WTC11 (cell line): ENCODE data around the gene IRX5. TPM values are rescaled to one million over a fixed set of nuclear protein-coding genes. Genes with fewer than 3 reads are reported as not detected.

ENCODE experiments used
- ATAC-seq: fragments of 200-7000 bp; cut with Tn5 transposase; 2 replicates; pipeline ENCODE4 v1.10.0; 2021; ENCODE audit warnings: mild to moderate bottlenecking, moderate library complexity
- CTCF ChIA-PET: fragments of 300-600 bp; sonication (Branson Sonifier 250); formaldehyde crosslinking; loops from one replicate; lab custom pipeline; 2021; ENCODE audit warnings: antibody characterized with exemption; lab: Charles Lee
- POLR2A ChIA-PET: fragments of 350-600 bp; sonication (Branson Sonifier 250); formaldehyde crosslinking; loops from one replicate; lab custom pipeline; 2021; ENCODE audit warnings: antibody characterized with exemption; lab: Charles Lee
- DNase-seq: peaks from one replicate; pipeline ENCODE4 v3.0.0; 2021; ENCODE audit warnings: low spot score
- H3K27ac Mint-ChIP-seq: 2 replicates; pipeline ENCODE4 v1.8.0; 2021; ENCODE audit warnings: mixed read lengths
- H3K27me3 Mint-ChIP-seq: 2 replicates; pipeline ENCODE4 v1.8.0; 2021; ENCODE audit warnings: low read depth, mild to moderate bottlenecking, moderate library complexity, mixed read lengths
- H3K36me3 Mint-ChIP-seq: 2 replicates; pipeline ENCODE4 v1.8.0; 2021; ENCODE audit warnings: mixed read lengths
- H3K4me1 Mint-ChIP-seq: 2 replicates; pipeline ENCODE4 v1.8.0; 2022; ENCODE audit warnings: mixed read lengths
- H3K4me3 Mint-ChIP-seq: 2 replicates; pipeline ENCODE4 v1.8.0; 2021; ENCODE audit warnings: mild to moderate bottlenecking, moderate library complexity, mixed read lengths
- H3K9me3 Mint-ChIP-seq: 2 replicates; pipeline ENCODE4 v1.8.0; 2021; ENCODE audit warnings: mixed read lengths
- ATF1 ChIP-seq: sonication (generic); formaldehyde crosslinking; IDR thresholded peaks from 2 replicates; pipeline ENCODE4 v1.8.1; 2023; ENCODE audit warnings: mild to moderate bottlenecking, moderate library complexity, missing genetic modification reagents
- ATF2 ChIP-seq: sonication (generic); formaldehyde crosslinking; IDR thresholded peaks from 2 replicates; pipeline ENCODE4 v1.8.1; 2022; ENCODE audit warnings: low read depth, missing genetic modification reagents, borderline replicate concordance
- ATF6 ChIP-seq: sonication (generic); formaldehyde crosslinking; IDR thresholded peaks from 2 replicates; pipeline ENCODE4 v1.8.1; 2023; ENCODE audit warnings: mild to moderate bottlenecking, missing genetic modification reagents
- CBFB ChIP-seq: sonication (generic); formaldehyde crosslinking; IDR thresholded peaks from 2 replicates; pipeline ENCODE4 v1.8.1; 2022; ENCODE audit warnings: mild to moderate bottlenecking, low read depth, missing genetic modification reagents
- CTCF ChIP-seq: fragments of 200-600 bp; IDR thresholded peaks from 2 replicates; pipeline ENCODE4 v1.8.0; 2022; ENCODE audit warnings: antibody characterized with exemption
- EMX1 ChIP-seq: fragments of 250-450 bp; sonication (Bioruptor Pico); IDR thresholded peaks from 2 replicates; pipeline ENCODE4 v1.8.0; 2021; ENCODE audit warnings: mild to moderate bottlenecking
- ESRRA ChIP-seq: sonication (generic); formaldehyde crosslinking; IDR thresholded peaks from 2 replicates; pipeline ENCODE4 v1.8.1; 2022; ENCODE audit warnings: mild to moderate bottlenecking, missing genetic modification reagents, borderline replicate concordance
- FOXK1 ChIP-seq: sonication (generic); formaldehyde crosslinking; IDR thresholded peaks from 2 replicates; pipeline ENCODE4 v1.8.0; 2022; ENCODE audit warnings: mild to moderate bottlenecking, moderate library complexity, missing genetic modification reagents
- HMGXB4 ChIP-seq: sonication (generic); formaldehyde crosslinking; IDR thresholded peaks from 2 replicates; pipeline ENCODE4 v1.8.1; 2023; ENCODE audit warnings: mild to moderate bottlenecking, moderate library complexity, missing genetic modification reagents
- JUN ChIP-seq: sonication (generic); formaldehyde crosslinking; IDR thresholded peaks from 2 replicates; pipeline ENCODE4 v1.8.0; 2023; ENCODE audit warnings: mild to moderate bottlenecking, missing genetic modification reagents
- MAX ChIP-seq: sonication (generic); formaldehyde crosslinking; IDR thresholded peaks from 2 replicates; pipeline ENCODE4 v1.8.0; 2022; ENCODE audit warnings: mild to moderate bottlenecking, missing genetic modification reagents
- MXD4 ChIP-seq: fragments of 250-450 bp; sonication (Bioruptor Pico); IDR thresholded peaks from 2 replicates; pipeline ENCODE4 v1.8.0; 2021; ENCODE audit warnings: mild to moderate bottlenecking, moderate library complexity, borderline replicate concordance
- MYBL2 ChIP-seq: sonication (generic); formaldehyde crosslinking; IDR thresholded peaks from 2 replicates; pipeline ENCODE4 v1.8.1; 2023; ENCODE audit warnings: mild to moderate bottlenecking, moderate library complexity, missing genetic modification reagents
- OVOL2 ChIP-seq: fragments of 250-450 bp; sonication (Bioruptor Pico); IDR thresholded peaks from 2 replicates; pipeline ENCODE4 v1.9.0; 2021; ENCODE audit warnings: mild to moderate bottlenecking, borderline replicate concordance
- SP1 ChIP-seq: sonication (generic); formaldehyde crosslinking; conservative IDR thresholded peaks from 2 replicates; pipeline ENCODE4 v1.8.1; 2022; ENCODE audit warnings: missing genetic modification reagents
- ZBTB21 ChIP-seq: sonication (generic); formaldehyde crosslinking; IDR thresholded peaks from 2 replicates; pipeline ENCODE4 v1.8.1; 2023; ENCODE audit warnings: mild to moderate bottlenecking, missing genetic modification reagents, borderline replicate concordance
- ZNF263 ChIP-seq: sonication (generic); formaldehyde crosslinking; IDR thresholded peaks from 2 replicates; pipeline ENCODE4 v1.8.1; 2022; ENCODE audit warnings: low read depth, mild to moderate bottlenecking, moderate library complexity, missing genetic modification reagents
- ZNF396 ChIP-seq: fragments of 250-450 bp; sonication (Bioruptor Pico); IDR thresholded peaks from 2 replicates; pipeline ENCODE4 v1.8.0; 2021; ENCODE audit warnings: mild to moderate bottlenecking, moderate library complexity, borderline replicate concordance
- ZSCAN18 ChIP-seq: fragments of 250-450 bp; sonication (Bioruptor Pico); IDR thresholded peaks from 2 replicates; pipeline ENCODE4 v2.1.2; 2022; ENCODE audit warnings: mild to moderate bottlenecking, moderate library complexity
- total RNA-seq: library from RNA; stranded (reverse); gene quantifications from 3 replicates; pipeline ENCODE4 v1.2.3, GENCODE V29; 2021

The IRX5 gene
- total RNA-seq, 1 experiment from 2014 or later: 0.35 TPM

- no peak overlapping the region for H3K27ac Mint-ChIP-seq
- CTCF ChIA-PET: interaction anchor here (0.8 to 1.6 kb wide), 3 partner anchors 9 to 11 kb away, joined by 3 to 6 read pairs (median 4); no protein-coding TSS in a partner anchor
- no peak for ATAC-seq
Measured at GRCh38 chr16:54946909-54947308, 16.2 kb downstream of the IRX5 start.

More at GRCh38 chr16:54946909-54947308, 16.2 kb downstream of the IRX5 start:
- POLR2A ChIA-PET: no interaction called here
- TF ChIP-seq ZBTB21 (CRISPR knock-in tag): no peak
- no peak for TF ChIP-seq JUN (CRISPR knock-in tag)
- TF ChIP-seq ESRRA: no peak
- TF ChIP-seq FOXK1 (CRISPR knock-in tag): no peak
- TF ChIP-seq CTCF: no peak
- no peak for TF ChIP-seq ZNF396 (CRISPR knock-in tag)
- no peak for TF ChIP-seq MAX
- no peak for TF ChIP-seq ZNF263
- TF ChIP-seq ZSCAN18 (CRISPR knock-in tag): no peak
- no peak for TF ChIP-seq EMX1 (CRISPR knock-in tag)
- TF ChIP-seq MXD4 (CRISPR knock-in tag): no peak
- no peak for TF ChIP-seq HMGXB4 (CRISPR knock-in tag)
- no peak for TF ChIP-seq OVOL2
- no peak for TF ChIP-seq CBFB (CRISPR knock-in tag)
- TF ChIP-seq ATF2 (CRISPR knock-in tag): no peak
- no peak for TF ChIP-seq MYBL2 (CRISPR knock-in tag)
- no peak for TF ChIP-seq SP1 (CRISPR knock-in tag)
- TF ChIP-seq ATF1 (CRISPR knock-in tag): no peak
- TF ChIP-seq ATF6 (CRISPR knock-in tag): no peak
- DNase-seq: no peak
- no peak overlapping the region for H3K4me3 Mint-ChIP-seq
- peaks cover 56% of the 10 kb centered on the region for H3K27me3 Mint-ChIP-seq
- no peaks in the 10 kb centered on the region for H3K36me3 Mint-ChIP-seq
- H3K9me3 Mint-ChIP-seq: no peaks in the 10 kb centered on the region
- H3K4me1 Mint-ChIP-seq: peaks cover 12% of the 10 kb centered on the region
